ENCODE data around the gene ATG7. TPM values are rescaled to one million over a fixed set of nuclear protein-coding genes. Genes with fewer than 3 reads are reported as not detected.

Gene ATG7
- total RNA-seq, 1 donor from 2014 or later, result 23.0 TPM

GRCh38 chr3:11413071-11413470, 140.9 kb downstream of the ATG7 start:
- Mint-ChIP-seq H3K4me1 (ENCODE audit: low read depth, unreplicated experiment) (no peaks in the 10 kb centered on the region), H3K36me3 (ENCODE audit: unreplicated experiment) (peaks cover 14% of the 10 kb centered on the region), H3K9me3 (ENCODE audit: unreplicated experiment) (peaks cover 5% of the 10 kb centered on the region), H3K27me3 (ENCODE audit: unreplicated experiment) (no peaks in the 10 kb centered on the region), H3K4me3 (ENCODE audit: unreplicated experiment) (no peak overlapping the region), H3K27ac (ENCODE audit: unreplicated experiment) (no peak overlapping the region)
- no peak for DNase-seq
- TF ChIP-seq CTCF (IDR thresholded peaks at IDR 0.05; ENCODE audit: partially characterized antibody, unreplicated experiment), result no peak

GRCh38 chr3:11415099-11415498, 142.9 kb downstream of the ATG7 start:
- peaks cover 12% of the 10 kb centered on the region for H3K36me3 Mint-ChIP-seq (ENCODE audit: unreplicated experiment)
- DNase-seq, result no peak
- TF ChIP-seq CTCF (IDR thresholded peaks at IDR 0.05; ENCODE audit: partially characterized antibody, unreplicated experiment), result no peak
- peaks cover 1% of the 10 kb centered on the region for H3K27me3 Mint-ChIP-seq (ENCODE audit: unreplicated experiment)
- no peaks in the 10 kb centered on the region for H3K4me1 Mint-ChIP-seq (ENCODE audit: low read depth, unreplicated experiment)
- peaks cover 2% of the 10 kb centered on the region for H3K9me3 Mint-ChIP-seq (ENCODE audit: unreplicated experiment)
- H3K27ac Mint-ChIP-seq (ENCODE audit: unreplicated experiment), result no peak overlapping the region
- H3K4me3 Mint-ChIP-seq (ENCODE audit: unreplicated experiment), result no peak overlapping the region

- no peaks in the 10 kb centered on the region for H3K4me1 Mint-ChIP-seq (ENCODE audit: low read depth, unreplicated experiment)
- peaks cover 1% of the 10 kb centered on the region for H3K27me3 Mint-ChIP-seq (ENCODE audit: unreplicated experiment)
- H3K36me3 Mint-ChIP-seq (ENCODE audit: unreplicated experiment), result no peaks in the 10 kb centered on the region
- no peak for TF ChIP-seq CTCF (IDR thresholded peaks at IDR 0.05; ENCODE audit: partially characterized antibody, unreplicated experiment)
- no peak overlapping the region for H3K27ac Mint-ChIP-seq (ENCODE audit: unreplicated experiment)
- H3K9me3 Mint-ChIP-seq (ENCODE audit: unreplicated experiment), result peaks cover 2% of the 10 kb centered on the region
- DNase-seq, result no peak
- H3K4me3 Mint-ChIP-seq (ENCODE audit: unreplicated experiment), result no peak overlapping the region
Measured at GRCh38 chr3:11420066-11420465, 147.9 kb downstream of the ATG7 start.

GRCh38 chr3:11422291-11422690, 150.1 kb downstream of the ATG7 start:
- Mint-ChIP-seq H3K9me3 (ENCODE audit: unreplicated experiment) (no peaks in the 10 kb centered on the region), H3K4me3 (ENCODE audit: unreplicated experiment) (no peak overlapping the region), H3K27me3 (ENCODE audit: unreplicated experiment) (peaks cover 1% of the 10 kb centered on the region), H3K36me3 (ENCODE audit: unreplicated experiment) (no peaks in the 10 kb centered on the region), H3K27ac (ENCODE audit: unreplicated experiment) (no peak overlapping the region), H3K4me1 (ENCODE audit: low read depth, unreplicated experiment) (no peaks in the 10 kb centered on the region)
- no peak for DNase-seq
- TF ChIP-seq CTCF (IDR thresholded peaks at IDR 0.05; ENCODE audit: partially characterized antibody, unreplicated experiment), result no peak

GRCh38 chr3:11423868-11424267, 151.7 kb downstream of the ATG7 start:
- Mint-ChIP-seq H3K4me1 (ENCODE audit: low read depth, unreplicated experiment) (no peaks in the 10 kb centered on the region), H3K4me3 (ENCODE audit: unreplicated experiment) (no peak overlapping the region), H3K27ac (ENCODE audit: unreplicated experiment) (no peak overlapping the region), H3K9me3 (ENCODE audit: unreplicated experiment) (no peaks in the 10 kb centered on the region), H3K27me3 (ENCODE audit: unreplicated experiment) (no peaks in the 10 kb centered on the region), H3K36me3 (ENCODE audit: unreplicated experiment) (no peaks in the 10 kb centered on the region)
- TF ChIP-seq CTCF (IDR thresholded peaks at IDR 0.05; ENCODE audit: partially characterized antibody, unreplicated experiment), result no peak
- DNase-seq, result no peak
